K562 treated with DMSO at 1 percent for 24 hours (cell line): ENCODE results near the gene ZG16. TPM values are rescaled to one million over a fixed set of nuclear protein-coding genes. Genes with fewer than 3 reads are reported as not detected.

ENCODE experiments used
- total RNA-seq: library from RNA; unstranded; fragments of 300-600 nt; gene quantifications from 2 replicates; pipeline ENCODE4 v1.2.3, GENCODE V29; 2022; ENCODE audit warnings: low read depth; ENCODE audit not compliant: insufficient read depth

Gene ZG16
- not detected in 2 replicates for total RNA-seq

GRCh38 chr16:29777576-29778350 lies at the start of gene ZG16:
Gene ZG16, plus strand, starts transcription at chr16:29778256. Its CDS starts 1,011 bp downstream, at chr16:29779267.

GRCh38 chr16:29745853-29746345 lies 32.2 kb upstream of the ZG16 start, which contains the start of gene C16orf54:
Gene C16orf54, minus strand, starts transcription at chr16:29745990. Its CDS starts 1,039 bp downstream, at chr16:29744951.

GRCh38 chr16:29790183-29790948 lies 12.3 kb downstream of the ZG16 start, which contains the start of gene KIF22:
Gene KIF22, plus strand, starts transcription at chr16:29790751. Its CDS starts 9 bp downstream, at chr16:29790760.

GRCh38 chr16:29806099-29806579 lies 28.1 kb downstream of the ZG16 start, which contains the start of gene MAZ:
Gene MAZ, plus strand, starts transcription at chr16:29806529. Its CDS starts 173 bp downstream, at chr16:29806702.

GRCh38 chr16:29811896-29812665 lies 34.0 kb downstream of the ZG16 start, which contains the start of gene PRRT2:
Gene PRRT2, plus strand, starts transcription at chr16:29812193. Its CDS starts 862 bp downstream, at chr16:29813055.

GRCh38 chr16:29815793-29816693 lies 38.0 kb downstream of the ZG16 start, which contains the start of gene PAGR1:
Gene PAGR1, plus strand, starts transcription at chr16:29816152. Its CDS starts 374 bp downstream, at chr16:29816526.

GRCh38 chr16:29820271-29820701 lies 42.2 kb downstream of the ZG16 start, which contains the start of gene MVP:
Gene MVP, plus strand, starts transcription at chr16:29820462. Its CDS starts 10,088 bp downstream, at chr16:29830550.

Other genes with a start within 250 kb of the ZG16 start
- 74.7 and 82.2 TPM in 2 replicates for gene SPN, start 115.0 kb upstream of the ZG16 start, total RNA-seq
- 233 and 247 TPM in 2 replicates for gene QPRT, start 99.1 kb upstream of the ZG16 start, total RNA-seq
- gene C16orf54, start 32.3 kb upstream of the ZG16 start, total RNA-seq, result not detected in 2 replicates
- gene KIF22, start 12.5 kb downstream of the ZG16 start, total RNA-seq, result 134 and 137 TPM in 2 replicates
- gene MAZ, start 28.3 kb downstream of the ZG16 start, total RNA-seq, result 301 and 349 TPM in 2 replicates
- 2.0 and 2.6 TPM in 2 replicates for gene PRRT2, start 33.9 kb downstream of the ZG16 start, total RNA-seq
- gene PAGR1, start 37.9 kb downstream of the ZG16 start, total RNA-seq, result 57.5 and 58.4 TPM in 2 replicates
- gene MVP, start 42.2 kb downstream of the ZG16 start, total RNA-seq, result 6.9 and 7.4 TPM in 2 replicates
- 122 and 127 TPM in 2 replicates for gene CDIPT, start 85.0 kb downstream of the ZG16 start, total RNA-seq
- 5.3 and 5.8 TPM in 2 replicates for gene SEZ6L2, start 121.3 kb downstream of the ZG16 start, total RNA-seq
- gene ASPHD1, start 122.2 kb downstream of the ZG16 start, total RNA-seq, result not detected in 2 replicates
- 54.5 and 59.9 TPM in 2 replicates for gene KCTD13, start 148.0 kb downstream of the ZG16 start, total RNA-seq
- 166 and 175 TPM in 2 replicates for gene TMEM219, start 183.8 kb downstream of the ZG16 start, total RNA-seq
- gene TAOK2, start 195.6 kb downstream of the ZG16 start, total RNA-seq, result 72.9 and 76.9 TPM in 2 replicates
- 39.9 and 49.8 TPM in 2 replicates for gene HIRIP3, start 217.4 kb downstream of the ZG16 start, total RNA-seq
- gene INO80E, start 218.0 kb downstream of the ZG16 start, total RNA-seq, result 122 and 141 TPM in 2 replicates
- gene DOC2A, start 232.8 kb downstream of the ZG16 start, total RNA-seq, result 2.0 and 3.4 TPM in 2 replicates
- not detected in 2 replicates for gene C16orf92, start 244.9 kb downstream of the ZG16 start, total RNA-seq